PC-9 (cell line): ENCODE measurements around the gene VPS9D1.

ENCODE experiments used
- EZH2 ChIP-seq: fragments of 200-600 bp; sonication (generic); IDR thresholded peaks from 2 replicates; pipeline ENCODE4 v1.8.0; 2017; ENCODE audit warnings: antibody characterized with exemption, low read depth
- TF ChIP-seq, protein P1 (sequence below): fragments of 200-600 bp; sonication (generic); conservative IDR thresholded peaks from 2 replicates; pipeline ENCODE4 v1.6.1; 2017; ENCODE audit warnings: mixed run types, antibody characterized with exemption, mild to moderate bottlenecking, moderate library complexity

DNA sequence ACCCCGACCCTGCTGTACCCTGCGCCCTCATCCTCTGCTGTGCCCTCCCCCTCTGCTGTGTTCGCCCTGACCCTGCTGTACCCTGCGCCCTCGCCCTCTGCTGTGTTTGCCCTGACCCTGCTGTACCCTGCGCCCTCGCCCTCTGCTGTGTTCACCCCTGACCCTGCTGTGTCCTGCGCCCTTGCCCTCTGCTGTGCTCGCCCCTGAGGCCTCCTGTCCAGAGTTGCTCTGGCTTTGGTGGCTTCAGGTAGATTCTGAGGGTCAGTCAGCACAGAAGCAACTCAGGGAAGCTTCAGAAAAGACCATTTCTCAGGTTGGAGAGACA is 12.2 kb upstream of the VPS9D1 start:
- TF ChIP-seq, protein P1, sequence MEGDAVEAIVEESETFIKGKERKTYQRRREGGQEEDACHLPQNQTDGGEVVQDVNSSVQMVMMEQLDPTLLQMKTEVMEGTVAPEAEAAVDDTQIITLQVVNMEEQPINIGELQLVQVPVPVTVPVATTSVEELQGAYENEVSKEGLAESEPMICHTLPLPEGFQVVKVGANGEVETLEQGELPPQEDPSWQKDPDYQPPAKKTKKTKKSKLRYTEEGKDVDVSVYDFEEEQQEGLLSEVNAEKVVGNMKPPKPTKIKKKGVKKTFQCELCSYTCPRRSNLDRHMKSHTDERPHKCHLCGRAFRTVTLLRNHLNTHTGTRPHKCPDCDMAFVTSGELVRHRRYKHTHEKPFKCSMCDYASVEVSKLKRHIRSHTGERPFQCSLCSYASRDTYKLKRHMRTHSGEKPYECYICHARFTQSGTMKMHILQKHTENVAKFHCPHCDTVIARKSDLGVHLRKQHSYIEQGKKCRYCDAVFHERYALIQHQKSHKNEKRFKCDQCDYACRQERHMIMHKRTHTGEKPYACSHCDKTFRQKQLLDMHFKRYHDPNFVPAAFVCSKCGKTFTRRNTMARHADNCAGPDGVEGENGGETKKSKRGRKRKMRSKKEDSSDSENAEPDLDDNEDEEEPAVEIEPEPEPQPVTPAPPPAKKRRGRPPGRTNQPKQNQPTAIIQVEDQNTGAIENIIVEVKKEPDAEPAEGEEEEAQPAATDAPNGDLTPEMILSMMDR = no peak
- TF ChIP-seq EZH2 = no peak
